ENCODE measurements around the gene APOC3.

GRCh38 chr11:116842909-116843308 lies 13.2 kb downstream of the APOC3 start:
- TF ChIP-seq CTCF (IDR thresholded peaks at IDR 0.05) (no peak), POLR2A (IDR thresholded peaks at IDR 0.05) (no peak)

Measured in body of pancreas (tissue), 4 donors.